ENCODE measurements around the gene JMJD6. TPM values are rescaled to one million over a fixed set of nuclear protein-coding genes. Genes with fewer than 3 reads are reported as not detected.
"Not testable (repeated sequence)": the region's sequence is repeated elsewhere in the genome, so short reads cannot be mapped to it uniquely, and the experiment has no call there.

Gene JMJD6
- total RNA-seq, 4 donors from 2014 or later = 13.8 to 22.1 (median 17.7) TPM

DNA sequence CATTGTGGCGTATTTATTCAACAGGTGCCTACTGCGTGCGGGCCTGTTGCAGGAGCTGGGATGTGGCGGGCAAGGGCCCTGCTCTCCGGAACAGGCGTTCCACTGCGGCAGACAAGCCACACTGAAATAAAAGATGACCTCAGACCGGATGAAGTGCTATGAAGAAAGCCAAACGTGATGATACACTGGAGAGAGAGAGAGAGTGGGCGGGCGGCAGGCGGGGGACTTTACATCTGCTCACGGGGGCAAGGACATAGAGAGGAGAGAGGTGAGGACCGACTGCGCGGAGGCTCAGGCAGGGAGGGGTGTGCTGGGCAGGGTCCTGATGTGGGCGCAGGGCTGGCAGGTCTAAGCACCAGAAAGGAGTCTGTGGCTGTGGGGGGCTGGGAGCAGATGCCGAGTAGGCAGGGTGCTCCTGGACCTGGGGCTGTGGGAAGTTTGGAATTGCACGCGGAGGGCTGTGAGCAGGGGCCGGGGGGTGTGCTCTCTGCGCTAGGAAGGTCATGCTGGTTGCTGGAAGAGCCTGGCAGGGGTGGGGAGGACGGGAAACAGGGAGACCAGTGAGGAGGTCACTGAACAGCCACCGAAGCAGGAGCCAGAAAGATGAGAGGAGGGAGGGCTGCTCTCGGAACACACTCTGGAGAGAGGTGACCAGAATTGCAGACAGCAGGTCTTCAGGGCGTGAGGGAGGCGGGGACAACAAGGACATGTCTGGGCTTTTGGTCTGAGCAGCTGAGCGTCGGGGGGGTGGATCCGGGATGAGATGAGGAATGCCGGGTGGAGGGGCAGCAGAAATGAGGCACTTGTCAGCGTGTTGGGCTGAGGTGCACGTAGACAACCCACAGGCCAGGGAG, 25.6 kb downstream of the JMJD6 start:
- no peaks in the 10 kb centered on the region for H3K27me3 ChIP-seq
- no peak for TF ChIP-seq EP300 (IDR thresholded peaks at IDR 0.05)
- peak in 1 of 2 donors; percentile 8 for TF ChIP-seq POLR2A (IDR thresholded peaks at IDR 0.05)
- no peak for TF ChIP-seq CTCF (IDR thresholded peaks at IDR 0.05)
- TF ChIP-seq POLR2AphosphoS5 (IDR thresholded peaks at IDR 0.05) = no peak
- no peaks in the 10 kb centered on the region for H3K36me3 ChIP-seq
- H3K4me3 ChIP-seq = peak overlapping the region; percentile 31
- H3K27ac ChIP-seq = peak overlapping the region; percentile 75
- peak; percentile 87 to 90 for DNase-seq (ENCODE audit: low spot score in 2 of 2)
- H3K4me1 ChIP-seq = peaks cover 54% of the 10 kb centered on the region
- 15% methylated on average over 33 of the region's 33 CpGs for WGBS
- no peaks in the 10 kb centered on the region for H3K9me3 ChIP-seq

GRCh38 chr17:76700270-76700616, 26.2 kb downstream of the JMJD6 start:
- DNase-seq (ENCODE audit: low spot score in 2 of 2) = no peak
- Histone ChIP-seq H3K27me3 (no peaks in the 10 kb centered on the region), H3K4me3 (peak overlapping the region; percentile 31), H3K36me3 (no peaks in the 10 kb centered on the region), H3K9me3 (no peaks in the 10 kb centered on the region), H3K4me1 (peaks cover 60% of the 10 kb centered on the region), H3K27ac (peak overlapping the region; percentile 75)
- 29% methylated on average over 8 of the region's 8 CpGs for WGBS
- TF ChIP-seq POLR2A (IDR thresholded peaks at IDR 0.05) (no peak), CTCF (IDR thresholded peaks at IDR 0.05) (no peak), POLR2AphosphoS5 (IDR thresholded peaks at IDR 0.05) (no peak), EP300 (IDR thresholded peaks at IDR 0.05) (no peak)

DNA sequence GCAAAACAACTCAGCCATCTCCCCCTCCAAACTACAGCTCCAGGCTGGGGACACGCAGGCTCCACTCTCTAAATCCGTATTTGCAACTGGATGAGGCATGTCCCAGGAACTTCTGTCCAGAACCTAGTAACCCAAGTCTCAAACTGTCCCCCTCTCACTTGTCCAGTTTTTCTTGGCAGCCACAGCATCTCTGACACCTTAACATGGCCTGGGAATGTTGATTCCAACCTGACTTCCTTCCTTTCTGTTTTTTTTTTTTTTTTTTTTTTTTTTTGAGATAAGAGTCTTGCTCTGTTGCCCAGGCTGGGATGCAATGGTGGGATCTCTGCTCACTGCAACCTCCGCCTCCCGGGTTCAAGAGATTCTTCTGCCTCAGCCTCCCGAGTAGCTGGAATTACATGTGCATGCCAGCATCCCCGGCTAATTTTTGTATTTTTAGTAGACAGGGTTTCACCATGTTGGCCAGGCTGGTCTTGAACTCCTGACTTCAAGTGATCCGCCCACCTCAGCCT, 27.9 kb downstream of the JMJD6 start:
- not testable (repeated sequence) for H3K27me3 ChIP-seq; H3K9me3 ChIP-seq; DNase-seq (ENCODE audit: low spot score in 2 of 2); H3K4me3 ChIP-seq; H3K36me3 ChIP-seq; H3K27ac ChIP-seq
- WGBS = 92% methylated on average over 7 of the region's 7 CpGs
- peaks cover 70% of the 10 kb centered on the region for H3K4me1 ChIP-seq

- DNase-seq (ENCODE audit: low spot score in 2 of 2) = no peak
- Histone ChIP-seq H3K27ac (peak overlapping the region; percentile 7), H3K27me3 (no peaks in the 10 kb centered on the region), H3K36me3 (no peaks in the 10 kb centered on the region), H3K4me3 (no peak overlapping the region), H3K4me1 (peaks cover 70% of the 10 kb centered on the region), H3K9me3 (no peaks in the 10 kb centered on the region)
- WGBS = 59% methylated on average over 16 of the region's 17 CpGs
- no peak for TF ChIP-seq POLR2AphosphoS5 (IDR thresholded peaks at IDR 0.05)
- no peak for TF ChIP-seq POLR2A (IDR thresholded peaks at IDR 0.05)
- no peak for TF ChIP-seq CTCF (IDR thresholded peaks at IDR 0.05)
- TF ChIP-seq EP300 (IDR thresholded peaks at IDR 0.05) = no peak
Observed at GRCh38 chr17:76697702-76698465, 28.5 kb downstream of the JMJD6 start.

GRCh38 chr17:76696763-76697701, 29.4 kb downstream of the JMJD6 start:
- H3K36me3 ChIP-seq = no peaks in the 10 kb centered on the region
- H3K4me3 ChIP-seq = no peak overlapping the region
- peaks cover 70% of the 10 kb centered on the region for H3K4me1 ChIP-seq
- H3K9me3 ChIP-seq = no peaks in the 10 kb centered on the region
- WGBS = 81% methylated on average over 25 of the region's 25 CpGs
- peak overlapping the region; percentile 58 for H3K27ac ChIP-seq
- no peaks in the 10 kb centered on the region for H3K27me3 ChIP-seq
- no peak for TF ChIP-seq EP300 (IDR thresholded peaks at IDR 0.05)
- TF ChIP-seq POLR2AphosphoS5 (IDR thresholded peaks at IDR 0.05) = peak in 1 of 3 donors; percentile 40
- no peak for DNase-seq (ENCODE audit: low spot score in 2 of 2)
